DMS53 (cell line): ENCODE results near the gene BCR.

Experiments used
- DNase-seq: peaks from one replicate; lab custom pipeline; 2025; lab: John Stamatoyannopoulos, UW

BCR gene

GRCh38 chr22:23199159-23199558, 18.9 kb downstream of the BCR start:
- DNase-seq: no peak

- DNase-seq: no peak
These were observed 20.6 kb downstream of the BCR start for GRCh38 chr22:23200898-23201297.

GRCh38 chr22:23202812-23203451, 22.6 kb downstream of the BCR start:
- DNase-seq: no peak

GRCh38 chr22:23203452-23204124, 23.3 kb downstream of the BCR start:
- no peak for DNase-seq

- no peak for DNase-seq
These were observed 23.8 kb downstream of the BCR start for GRCh38 chr22:23204125-23204488.

GRCh38 chr22:23204541-23205157, 24.3 kb downstream of the BCR start:
- DNase-seq: peak; percentile 38

GRCh38 chr22:23205339-23206049, 25.2 kb downstream of the BCR start:
- peak; percentile 74 for DNase-seq

GRCh38 chr22:23206915-23207314, 26.6 kb downstream of the BCR start:
- no peak for DNase-seq

GRCh38 chr22:23207729-23208393, 27.6 kb downstream of the BCR start:
- DNase-seq: peak; percentile 93

GRCh38 chr22:23210428-23211170, 30.3 kb downstream of the BCR start:
- DNase-seq: no peak

GRCh38 chr22:23211622-23212021, 31.3 kb downstream of the BCR start:
- DNase-seq: no peak

- DNase-seq: peak; percentile 69
These were observed 32.0 kb downstream of the BCR start for GRCh38 chr22:23212061-23213021.

- no peak for DNase-seq
These were observed 32.8 kb downstream of the BCR start for GRCh38 chr22:23213022-23213555.

- no peak for DNase-seq
These were observed 33.4 kb downstream of the BCR start for GRCh38 chr22:23213581-23214334.

GRCh38 chr22:23214398-23214797, 34.1 kb downstream of the BCR start:
- no peak for DNase-seq

GRCh38 chr22:23215294-23216241, 35.3 kb downstream of the BCR start:
- no peak for DNase-seq

GRCh38 chr22:23216461-23217170, 36.3 kb downstream of the BCR start:
- DNase-seq: no peak
